HepG2 (cell line): ENCODE data around the gene RAB18. TPM values are rescaled to one million over a fixed set of nuclear protein-coding genes. Genes with fewer than 3 reads are reported as not detected.

Experiments
- ATAC-seq: fragments of 200-7000 bp; cut with Tn5 transposase; 3 replicates; pipeline ENCODE4 v1.9.1; 2020; ENCODE audit warnings: mild to moderate bottlenecking, moderate library complexity
- BruUV-seq: library from RNA; stranded (reverse); fragments of 400-500 nt; replicated peaks from 2 replicates; lab custom pipeline; 2021; lab: Mats Ljungman, UMichigan
- CTCF ChIA-PET: fragments of 300-600 bp; formaldehyde crosslinking; extraction: SDS; loops from one replicate; lab custom pipeline; 2021; ENCODE audit warnings: low total read pairs, inconsistent platforms, low intra/inter-chr PET ratio; lab: Yijun Ruan, JAX
- POLR2A ChIA-PET: fragments of 350-600 bp; sonication (Branson Sonifier 250); formaldehyde crosslinking; loops from one replicate; lab custom pipeline; 2020; ENCODE audit warnings: antibody characterized with exemption, inconsistent platforms; lab: Yijun Ruan, JAX
- DNase-seq: peaks from one replicate; pipeline ENCODE4 v3.0.0-alpha.2; 2015; ENCODE audit warnings: low spot score
- FAIRE-seq: peaks from 3 replicates; lab custom pipeline; 2011; peaks lifted over from hg19 to GRCh38; lab: Jason Lieb, UNC
- H2AFZ ChIP-seq: one replicate; pipeline ENCODE4 v1.6.1; 2011; ENCODE audit warnings: low read length, inconsistent platforms
- H3K27ac ChIP-seq: fragments of 300-600 bp; 3 replicates; pipeline ENCODE4 v1.8.0; 2011; ENCODE audit warnings: mixed run types, mild to moderate bottlenecking, mixed read lengths, low read length, inconsistent platforms; ENCODE audit not compliant: insufficient read depth; ENCODE audit errors: extremely low read length
- H3K27me3 ChIP-seq, 2 experiments: fragments of 200-600 bp in 1 of 2; 2 replicates in 1 of 2; 3 replicates in 1 of 2; pipeline versions ENCODE4 v1.6.0 to v1.8.0; 2011; ENCODE audit warnings: low read length in 2 of 2, mild to moderate bottlenecking in 2 of 2, moderate library complexity in 2 of 2, inconsistent platforms in 1 of 2; ENCODE audit not compliant: insufficient read depth in 2 of 2, control insufficient read depth in 1 of 2
- H3K36me3 ChIP-seq, 2 experiments: fragments of 200-600 bp in 1 of 2; replicated peaks in 1 of 2; 2 replicates in 1 of 2; 3 replicates in 1 of 2; pipeline versions ENCODE4 v1.5.1 to v1.8.0; 2011; ENCODE audit warnings: low read length in 2 of 2, inconsistent platforms in 1 of 2; ENCODE audit not compliant: insufficient read depth in 2 of 2, control insufficient read depth in 1 of 2
- H3K4me1 ChIP-seq: 2 replicates; pipeline ENCODE4 v1.5.1; 2012; ENCODE audit warnings: low read length, inconsistent platforms; ENCODE audit not compliant: insufficient read depth
- H3K4me2 ChIP-seq: 2 replicates; pipeline ENCODE4 v1.6.0; 2011; ENCODE audit warnings: low read depth, low read length, inconsistent platforms
- H3K4me3 ChIP-seq, 3 experiments: fragments of 200-600 bp in 1 of 3; sonication (generic), shearing (Covaris generic) in 1 of 3; replicated peaks in 1 of 3; 2 replicates each; pipeline ENCODE4 v1.5.1; 2011 to 2016; ENCODE audit warnings: low read length in 3 of 3, inconsistent platforms in 2 of 3, low read depth in 2 of 3, mild to moderate bottlenecking in 2 of 3, control low read depth in 1 of 3, mixed read lengths in 1 of 3; ENCODE audit not compliant: insufficient read depth in 1 of 3
- H3K79me2 ChIP-seq: one replicate; pipeline ENCODE4 v1.6.1; 2011; ENCODE audit warnings: low read length, inconsistent platforms; ENCODE audit not compliant: insufficient read depth
- H3K9ac ChIP-seq: 2 replicates; pipeline ENCODE4 v1.6.0; 2011; ENCODE audit warnings: mild to moderate bottlenecking, low read depth, low read length, inconsistent platforms; ENCODE audit not compliant: insufficient read depth
- H3K9me3 ChIP-seq: 2 replicates; pipeline ENCODE4 v1.5.1; 2012; ENCODE audit warnings: mild to moderate bottlenecking, low read length
- H4K20me1 ChIP-seq: 2 replicates; pipeline ENCODE4 v1.6.0; 2011; ENCODE audit warnings: inconsistent platforms, mild to moderate bottlenecking, low read length, moderate library complexity; ENCODE audit not compliant: insufficient read depth
- DMAP1 ChIP-seq: IDR thresholded peaks from 2 replicates; pipeline ENCODE4 v1.6.1; 2016
- HMGXB4 ChIP-seq, 2 experiments: sonication (generic) in 1 of 2; formaldehyde crosslinking in 1 of 2; IDR thresholded peaks; 2 replicates each; pipeline versions ENCODE4 v1.4.0 to v1.6.1; 2018 to 2020; ENCODE audit warnings: missing genetic modification reagents in 2 of 2, borderline replicate concordance in 1 of 2, low read depth in 1 of 2, mild to moderate bottlenecking in 1 of 2, missing biosample characterization in 1 of 2
- JUN ChIP-seq: sonication (generic); formaldehyde crosslinking; IDR thresholded peaks from 2 replicates; pipeline ENCODE4 v1.4.0; 2020; ENCODE audit warnings: mild to moderate bottlenecking, missing genetic modification reagents
- NR1H2 ChIP-seq: sonication (generic); formaldehyde crosslinking; IDR thresholded peaks from 2 replicates; pipeline ENCODE4 v1.8.1; 2022; ENCODE audit warnings: low read depth, missing genetic modification reagents, borderline replicate concordance
- RBM39 ChIP-seq: fragments of 200-400 bp; formaldehyde crosslinking; IDR thresholded peaks from one replicate; pipeline ENCODE4 v1.6.1; 2018; ENCODE audit warnings: antibody characterized with exemption, mild to moderate bottlenecking, low read depth, low read length; ENCODE audit not compliant: poor library complexity, severe bottlenecking
- REPIN1 ChIP-seq: sonication (generic); formaldehyde crosslinking; IDR thresholded peaks from 2 replicates; pipeline ENCODE4 v1.8.0; 2022; ENCODE audit warnings: missing genetic modification reagents, low read depth, mild to moderate bottlenecking, borderline replicate concordance
- SMARCE1 ChIP-seq: fragments of 450-650 bp; IDR thresholded peaks from 2 replicates; pipeline ENCODE4 v1.6.1; 2017; ENCODE audit warnings: borderline replicate concordance
- WIZ ChIP-seq: sonication (generic); formaldehyde crosslinking; IDR thresholded peaks from 2 replicates; pipeline ENCODE4 v1.5.1; 2020; ENCODE audit warnings: mild to moderate bottlenecking, missing genetic modification reagents
- ZIK1 ChIP-seq: sonication (generic); formaldehyde crosslinking; IDR thresholded peaks from 2 replicates; pipeline ENCODE4 v1.5.0; 2020; ENCODE audit warnings: mild to moderate bottlenecking, low read depth, missing genetic modification reagents, borderline replicate concordance
- ZNF101 ChIP-seq: sonication (generic); formaldehyde crosslinking; IDR thresholded peaks from 2 replicates; pipeline ENCODE4 v1.4.0; 2020; ENCODE audit warnings: mild to moderate bottlenecking, low read depth, missing genetic modification reagents, borderline replicate concordance
- ZNF292 ChIP-seq: sonication (generic); formaldehyde crosslinking; IDR thresholded peaks from 2 replicates; pipeline ENCODE4 v1.8.1; 2022; ENCODE audit warnings: mild to moderate bottlenecking, low read depth, missing genetic modification reagents, borderline replicate concordance
- ZNF367 ChIP-seq: sonication (generic); formaldehyde crosslinking; IDR thresholded peaks from 2 replicates; pipeline ENCODE4 v1.4.0; 2020; ENCODE audit warnings: missing genetic modification reagents, borderline replicate concordance
- ZNF605 ChIP-seq: sonication (generic); formaldehyde crosslinking; IDR thresholded peaks from 2 replicates; pipeline ENCODE4 v1.8.0; 2022; ENCODE audit warnings: mild to moderate bottlenecking, missing genetic modification reagents
- WGBS: methylation state at CpG from one replicate; pipeline ENCODE4 v1.1.6; 2017; ENCODE audit warnings: low lambda C conversion rate; 5-methylcytosine and 5-hydroxymethylcytosine counted together
- in situ Hi-C: cut with HindIII; loops from 2 replicates; pipeline ENCODE4 v1.10.0; 2017; ENCODE audit warnings: low pct_unique_long_range_greater_than_20kb; ENCODE audit not compliant: extremely low pct_ligation_motif_present
- intact Hi-C: fragments of 100-400 bp; cut with micrococcal nuclease; formaldehyde crosslinking; loops from one replicate; pipeline ENCODE4 v1.10.0; 2022; ENCODE audit not compliant: unreplicated experiment
- polyA plus RNA-seq, 8 experiments: library from polyadenylated mRNA; depleted of rRNA in 3 of 8; stranded (reverse) in 7 of 8; unstranded in 1 of 8; fragments of >200 nt; fragmentation: Illumina TruSeq in 4 of 8; extraction: Trizol in 4 of 8; gene quantifications; 2 replicates each; pipeline versions ENCODE4 v1.2.1 to v1.2.3, GENCODE V29; 2011 to 2016; ENCODE audit warnings: low read depth in 4 of 8, missing spikeins in 1 of 8, mixed read lengths in 1 of 8; ENCODE audit not compliant: insufficient read depth in 1 of 8
- total RNA-seq, 5 experiments: library from RNA; depleted of rRNA; stranded (reverse); fragments of >200 nt; fragmentation: Illumina TruSeq; extraction: Trizol; gene quantifications; 2 replicates each; pipeline ENCODE4 v1.2.3, GENCODE V29; 2016; ENCODE audit warnings: low read depth in 1 of 5
- TF ChIP-seq, protein P1 (sequence below): fragments of 450-650 bp; IDR thresholded peaks from 2 replicates; pipeline ENCODE4 v1.6.1; 2016

Gene RAB18
- total and polyA plus RNA-seq, 2 of the 13 experiments (the other 11 are each of a cell fraction or from before 2014, with no cell fraction given), result 22.3 to 69.1 TPM

DNA sequence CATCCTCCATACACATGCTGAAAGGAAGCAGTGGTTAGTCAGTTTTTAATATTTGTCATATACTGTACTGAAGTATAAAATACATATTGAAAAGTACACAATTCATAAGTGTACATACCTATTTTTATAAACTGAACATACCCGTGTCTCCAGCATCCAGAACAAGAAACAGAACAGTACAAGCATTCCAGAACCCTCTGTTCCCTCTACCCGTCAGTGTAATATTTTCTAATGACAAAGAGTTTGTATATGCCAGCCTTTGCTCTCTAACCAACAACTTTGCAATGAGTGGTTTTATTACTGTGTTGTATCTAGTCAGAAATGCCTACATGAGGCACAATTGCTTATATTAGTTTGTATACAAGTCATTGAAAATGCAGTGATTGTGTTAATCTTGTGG lies 18.7 kb upstream of the RAB18 start:
- H3K27ac ChIP-seq, result no peak overlapping the region
- intact Hi-C loops, result no loop called here
- H3K9me3 ChIP-seq, result no peaks in the 10 kb centered on the region
- no peak for ATAC-seq
- no peaks in the 10 kb centered on the region; a peak in 1 of 5 replicates for H3K27me3 ChIP-seq
- H3K4me2 ChIP-seq, result no peak overlapping the region
- H3K4me1 ChIP-seq, result no peaks in the 10 kb centered on the region
- no peaks in the 10 kb centered on the region for H3K36me3 ChIP-seq
- no peak overlapping the region for H3K4me3 ChIP-seq
- no peak overlapping the region for H2AFZ ChIP-seq
- CTCF ChIA-PET, result no interaction called here
- WGBS, result 13% methylated on average over 2 of the region's 2 CpGs
- no peak for DNase-seq
- no peak overlapping the region for H3K9ac ChIP-seq
- H4K20me1 ChIP-seq, result no peaks in the 10 kb centered on the region
- no peaks in the 10 kb centered on the region for H3K79me2 ChIP-seq
- BruUV-seq, result no TSS peak
- POLR2A ChIA-PET, result no interaction called here
- TF ChIP-seq WIZ (CRISPR knock-in tag), result no peak
- TF ChIP-seq ZNF367 (CRISPR knock-in tag), result no peak
- no peak for TF ChIP-seq NR1H2 (CRISPR knock-in tag)
- no peak for TF ChIP-seq ZNF605 (CRISPR knock-in tag)
- TF ChIP-seq JUN (CRISPR knock-in tag), result no peak
- TF ChIP-seq REPIN1 (CRISPR knock-in tag), result no peak
- no peak for TF ChIP-seq HMGXB4 (CRISPR knock-in tag; IDR thresholded peaks at IDR 0.05; ENCODE audit: borderline replicate concordance in 1 of 2, low read depth in 1 of 2)
- no peak for TF ChIP-seq ZNF101
- TF ChIP-seq ZNF292 (CRISPR knock-in tag), result no peak
- TF ChIP-seq DMAP1 (CRISPR knock-in tag), result no peak
- TF ChIP-seq, protein P1, sequence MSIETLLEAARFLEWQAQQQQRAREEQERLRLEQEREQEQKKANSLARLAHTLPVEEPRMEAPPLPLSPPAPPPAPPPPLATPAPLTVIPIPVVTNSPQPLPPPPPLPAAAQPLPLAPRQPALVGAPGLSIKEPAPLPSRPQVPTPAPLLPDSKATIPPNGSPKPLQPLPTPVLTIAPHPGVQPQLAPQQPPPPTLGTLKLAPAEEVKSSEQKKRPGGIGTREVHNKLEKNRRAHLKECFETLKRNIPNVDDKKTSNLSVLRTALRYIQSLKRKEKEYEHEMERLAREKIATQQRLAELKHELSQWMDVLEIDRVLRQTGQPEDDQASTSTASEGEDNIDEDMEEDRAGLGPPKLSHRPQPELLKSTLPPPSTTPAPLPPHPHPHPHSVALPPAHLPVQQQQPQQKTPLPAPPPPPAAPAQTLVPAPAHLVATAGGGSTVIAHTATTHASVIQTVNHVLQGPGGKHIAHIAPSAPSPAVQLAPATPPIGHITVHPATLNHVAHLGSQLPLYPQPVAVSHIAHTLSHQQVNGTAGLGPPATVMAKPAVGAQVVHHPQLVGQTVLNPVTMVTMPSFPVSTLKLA, result no peak
- no peak for TF ChIP-seq RBM39
- no peak for TF ChIP-seq SMARCE1
- TF ChIP-seq ZIK1 (CRISPR knock-in tag), result no peak
- no peak for FAIRE-seq
- in situ Hi-C loops, result no loop called here
